HG03565 (cell line): ENCODE results near the gene AGO3.
"Not testable (repeated sequence)": the region's sequence is repeated elsewhere in the genome, so short reads cannot be mapped to it uniquely, and the experiment has no call there.

Experiments used
- ATAC-seq: cut with Tn5 transposase; IDR thresholded peaks from one replicate; pipeline ENCODE4 v1.9.1; 2021; ENCODE audit warnings: mild to moderate bottlenecking, moderate library complexity; ENCODE audit not compliant: unreplicated experiment

Gene AGO3

GRCh38 chr1:36006941-36007500, 76.1 kb downstream of the AGO3 start:
- ATAC-seq: no peak

GRCh38 chr1:36007741-36008140, 76.8 kb downstream of the AGO3 start:
- ATAC-seq: no peak

DNA sequence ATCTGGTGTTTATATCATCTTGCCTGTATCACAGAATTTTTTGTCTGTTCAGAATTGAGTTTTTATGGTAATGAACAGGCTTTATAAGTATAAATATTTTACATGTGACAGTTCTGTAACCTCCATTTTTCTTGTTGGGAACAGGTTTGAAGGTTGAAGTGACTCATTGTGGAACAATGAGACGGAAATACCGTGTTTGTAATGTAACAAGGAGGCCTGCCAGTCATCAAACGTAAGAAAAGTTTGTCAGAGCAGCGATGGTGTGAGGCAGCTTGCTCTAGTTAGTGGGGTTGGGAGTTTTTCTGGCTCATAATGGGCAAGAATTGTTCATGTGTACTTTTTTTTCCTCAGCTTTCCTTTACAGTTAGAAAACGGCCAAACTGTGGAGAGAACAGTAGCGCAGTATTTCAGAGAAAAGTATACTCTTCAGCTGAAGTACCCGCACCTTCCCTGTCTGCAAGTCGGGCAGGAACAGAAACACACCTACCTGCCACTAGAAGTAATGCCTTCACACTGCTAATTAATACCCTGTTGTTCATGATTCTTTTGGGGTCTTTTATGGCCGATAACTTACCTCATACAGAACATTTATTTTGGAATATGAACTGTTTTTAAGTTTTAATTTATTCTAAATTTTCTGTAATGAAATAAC, 77.8 kb downstream of the AGO3 start:
- no peak for ATAC-seq

DNA sequence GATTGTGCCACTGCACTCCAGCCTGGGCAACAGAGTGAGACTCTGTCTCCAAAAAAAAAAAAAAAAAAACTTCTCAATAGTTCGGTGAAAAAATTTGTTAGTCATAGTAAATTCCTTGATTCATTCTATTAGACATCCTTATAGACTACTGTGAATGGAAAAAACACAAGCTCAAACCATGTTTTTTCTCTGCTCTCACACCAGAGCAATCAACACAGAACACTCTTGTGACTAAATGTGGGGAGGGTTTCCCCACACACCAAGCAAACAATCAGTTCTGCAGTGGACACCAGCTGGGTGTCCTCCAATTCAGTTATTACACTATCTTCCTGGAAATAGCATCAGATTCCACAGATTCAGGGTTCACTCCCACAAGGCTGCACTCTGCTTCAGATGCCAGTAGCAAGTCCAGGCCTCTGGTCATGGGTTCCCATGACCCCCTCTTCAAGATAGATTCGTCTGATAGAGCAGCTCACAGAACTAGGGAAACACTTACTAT, 83.9 kb downstream of the AGO3 start:
- no peak for ATAC-seq

DNA sequence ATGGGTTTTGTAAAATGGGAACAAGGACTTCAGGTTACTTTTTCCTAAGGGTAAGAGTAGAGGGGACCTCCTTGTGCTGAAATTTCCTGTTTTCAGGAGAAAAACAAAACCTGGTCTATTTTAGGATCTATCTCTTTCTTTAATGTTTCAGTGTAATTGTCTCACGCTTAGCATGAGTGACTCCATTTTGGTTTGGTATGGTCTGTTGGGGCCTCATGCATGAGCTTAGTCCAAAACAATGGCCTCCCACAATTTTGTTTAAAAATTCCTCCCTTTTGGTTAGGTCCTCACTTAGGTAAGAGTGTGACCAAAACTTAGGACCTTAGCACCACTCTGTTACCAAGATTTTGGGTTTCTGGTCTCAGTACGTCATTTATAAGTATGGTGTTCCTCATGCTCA, 85.8 kb downstream of the AGO3 start:
- no peak for ATAC-seq

- ATAC-seq: no peak
Measured at GRCh38 chr1:36023098-36023769, 92.3 kb downstream of the AGO3 start.

DNA sequence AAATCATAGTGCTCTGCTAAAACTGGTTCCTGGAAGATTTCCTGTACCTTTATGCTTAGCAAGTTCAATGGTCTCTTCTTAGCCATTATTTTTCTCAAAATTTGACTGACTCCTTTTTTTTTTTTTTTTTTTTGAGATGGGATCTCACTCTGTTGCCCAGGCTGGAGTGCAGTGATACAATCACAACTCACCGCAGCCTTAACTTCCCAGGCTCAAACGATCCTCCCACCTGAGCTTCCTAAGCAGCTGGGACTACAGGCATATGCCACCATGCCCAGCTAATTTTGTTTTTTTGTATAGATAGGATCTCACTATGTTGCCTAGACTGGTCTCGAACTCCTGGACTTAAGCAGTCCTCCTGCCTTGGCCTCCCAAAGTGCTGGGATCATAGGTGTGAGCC, 93.1 kb downstream of the AGO3 start:
- ATAC-seq: not testable (repeated sequence)

GRCh38 chr1:36024847-36025246, 93.9 kb downstream of the AGO3 start:
- ATAC-seq: no peak

- no peak for ATAC-seq
Measured at GRCh38 chr1:36027766-36028165, 96.9 kb downstream of the AGO3 start.

GRCh38 chr1:36031441-36031840, 100.5 kb downstream of the AGO3 start:
- no peak for ATAC-seq

- ATAC-seq: no peak
Measured at GRCh38 chr1:36034692-36035091, 103.8 kb downstream of the AGO3 start.

- ATAC-seq: no peak
Measured at GRCh38 chr1:36035154-36035553, 104.2 kb downstream of the AGO3 start.

DNA sequence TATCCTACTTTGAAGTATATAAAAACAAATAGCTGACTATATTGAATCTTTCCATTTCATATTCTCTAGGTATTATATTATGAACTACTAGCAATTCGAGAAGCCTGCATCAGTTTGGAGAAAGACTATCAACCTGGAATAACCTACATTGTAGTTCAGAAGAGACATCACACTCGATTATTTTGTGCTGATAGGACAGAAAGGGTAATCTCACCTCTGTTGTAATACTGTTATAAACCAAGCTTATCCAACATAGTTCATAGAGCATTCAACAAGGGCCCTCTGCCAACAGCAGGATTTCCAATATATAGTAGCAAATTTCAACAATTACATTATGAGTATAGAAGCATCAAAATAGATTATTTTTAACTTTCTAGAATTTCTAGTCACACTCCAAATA, 109.3 kb downstream of the AGO3 start:
- no peak for ATAC-seq

GRCh38 chr1:36051821-36052220, 120.9 kb downstream of the AGO3 start:
- no peak for ATAC-seq

- ATAC-seq: no peak
Measured at GRCh38 chr1:36053978-36054377, 123.1 kb downstream of the AGO3 start.

GRCh38 chr1:36055706-36056105, 124.8 kb downstream of the AGO3 start:
- no peak for ATAC-seq

- ATAC-seq: no peak
Measured at GRCh38 chr1:36062315-36062714, 131.4 kb downstream of the AGO3 start.

- ATAC-seq: no peak
Measured at GRCh38 chr1:36067871-36068270, 137.0 kb downstream of the AGO3 start.

GRCh38 chr1:36068866-36069265, 138.0 kb downstream of the AGO3 start:
- ATAC-seq: no peak

DNA sequence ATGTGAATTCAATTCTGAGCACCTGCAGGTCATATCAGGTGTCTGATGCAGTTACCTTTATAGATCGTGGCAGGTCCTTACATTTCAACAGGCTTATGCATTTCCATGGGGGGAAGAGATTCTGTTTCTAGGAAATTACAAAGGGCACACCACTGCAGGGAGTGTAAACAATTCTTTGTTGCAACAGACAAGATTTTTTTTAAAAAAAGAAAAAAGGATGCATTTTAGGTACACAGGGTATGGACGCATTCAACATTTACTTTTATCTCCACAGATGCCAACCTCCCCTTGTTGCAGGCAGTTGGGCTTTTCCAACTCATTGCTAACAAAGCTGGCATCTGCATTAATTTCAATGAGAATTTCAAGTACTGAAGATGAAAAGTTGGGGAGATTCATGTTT, 139.4 kb downstream of the AGO3 start:
- no peak for ATAC-seq

DNA sequence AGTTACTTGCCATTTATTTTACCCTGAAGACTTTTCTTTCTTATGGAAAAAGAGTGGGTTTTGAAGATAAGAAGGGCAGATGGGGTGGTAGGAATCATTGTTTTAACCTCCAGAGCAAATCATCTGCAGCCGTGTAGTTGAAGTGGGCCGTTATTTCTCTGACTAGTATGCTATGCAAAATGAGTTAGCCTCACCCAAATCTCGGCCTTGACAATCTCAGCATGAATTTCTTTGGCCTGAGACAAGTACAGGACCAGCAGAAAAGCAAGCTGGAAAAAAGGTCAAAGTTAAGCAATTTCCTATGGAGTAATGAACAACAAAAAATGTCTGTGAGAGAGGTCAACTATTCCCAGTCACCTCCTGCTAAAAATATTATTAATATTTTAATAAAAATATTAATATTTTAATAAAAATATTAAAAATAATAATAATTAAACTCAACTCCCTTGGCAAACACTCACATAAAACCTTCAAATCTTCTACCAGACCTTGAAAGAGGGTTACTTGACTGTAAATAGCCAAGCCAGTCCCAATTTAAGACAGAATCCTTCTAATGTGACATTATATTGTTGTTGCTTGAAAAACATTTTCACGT, 146.2 kb downstream of the AGO3 start:
- no peak for ATAC-seq

- no peak for ATAC-seq
Measured at GRCh38 chr1:36080236-36080635, 149.3 kb downstream of the AGO3 start.
